Nephron progenitor cell (in vitro differentiated cells): Measurements from ENCODE around the gene CAV1.
A peak's percentile ranks its signal among the peaks of the same experiment; 100 is the strongest.

Experiments
- DNase-seq: peaks from one replicate; pipeline ENCODE4 v3.0.0; 2021
- H3K27ac Mint-ChIP-seq: 2 replicates; pipeline ENCODE4 v1.8.0; 2021; ENCODE audit warnings: mild to moderate bottlenecking, moderate library complexity, mixed read lengths
- H3K27me3 Mint-ChIP-seq: 2 replicates; pipeline ENCODE4 v1.8.0; 2021; ENCODE audit warnings: mild to moderate bottlenecking, low read depth, mixed read lengths; ENCODE audit not compliant: poor library complexity
- H3K36me3 Mint-ChIP-seq: 2 replicates; pipeline ENCODE4 v1.8.0; 2021; ENCODE audit warnings: low read depth, mixed read lengths
- H3K4me1 Mint-ChIP-seq: 2 replicates; pipeline ENCODE4 v1.8.0; 2021; ENCODE audit warnings: mixed read lengths
- H3K4me3 Mint-ChIP-seq: 2 replicates; pipeline ENCODE4 v1.8.0; 2021; ENCODE audit warnings: mild to moderate bottlenecking, moderate library complexity, mixed read lengths
- H3K9me3 Mint-ChIP-seq: 2 replicates; pipeline ENCODE4 v1.8.0; 2021; ENCODE audit warnings: mild to moderate bottlenecking, moderate library complexity, mixed read lengths
- CTCF ChIP-seq: fragments of 200-600 bp; sonication (generic); IDR thresholded peaks from 2 replicates; pipeline ENCODE4 v1.5.0; 2021; ENCODE audit warnings: antibody characterized with exemption

The CAV1 gene

GRCh38 chr7:116525913-116526861 lies 1.4 kb downstream of the CAV1 start:
- peaks cover 74% of the 10 kb centered on the region for H3K27me3 Mint-ChIP-seq
- H3K4me3 Mint-ChIP-seq, result peak overlapping the region; percentile 87
- no peaks in the 10 kb centered on the region for H3K9me3 Mint-ChIP-seq
- no peak overlapping the region for H3K27ac Mint-ChIP-seq
- peak; percentile 84 for DNase-seq
- peaks cover 20% of the 10 kb centered on the region for H3K4me1 Mint-ChIP-seq
- no peaks in the 10 kb centered on the region for H3K36me3 Mint-ChIP-seq
- TF ChIP-seq CTCF, result peak; percentile 58

GRCh38 chr7:116526897-116527296 lies 2.1 kb downstream of the CAV1 start:
- Mint-ChIP-seq H3K27ac (no peak overlapping the region), H3K4me3 (peak overlapping the region; percentile 84), H3K27me3 (peaks cover 69% of the 10 kb centered on the region), H3K36me3 (no peaks in the 10 kb centered on the region), H3K9me3 (no peaks in the 10 kb centered on the region), H3K4me1 (peaks cover 20% of the 10 kb centered on the region)
- DNase-seq, result no peak
- no peak for TF ChIP-seq CTCF

GRCh38 chr7:116527521-116527920 lies 2.7 kb downstream of the CAV1 start:
- Mint-ChIP-seq H3K27ac (peak overlapping the region; percentile 44), H3K27me3 (peaks cover 63% of the 10 kb centered on the region)

GRCh38 chr7:116528008-116528789 lies 3.4 kb downstream of the CAV1 start:
- H3K27me3 Mint-ChIP-seq, result peaks cover 56% of the 10 kb centered on the region

More at GRCh38 chr7:116527521-116527920, 2.7 kb downstream of the CAV1 start:
- DNase-seq, result no peak
- Mint-ChIP-seq H3K36me3 (no peaks in the 10 kb centered on the region), H3K4me1 (peaks cover 20% of the 10 kb centered on the region), H3K9me3 (no peaks in the 10 kb centered on the region), H3K4me3 (no peak overlapping the region)
- no peak for TF ChIP-seq CTCF

DNA sequence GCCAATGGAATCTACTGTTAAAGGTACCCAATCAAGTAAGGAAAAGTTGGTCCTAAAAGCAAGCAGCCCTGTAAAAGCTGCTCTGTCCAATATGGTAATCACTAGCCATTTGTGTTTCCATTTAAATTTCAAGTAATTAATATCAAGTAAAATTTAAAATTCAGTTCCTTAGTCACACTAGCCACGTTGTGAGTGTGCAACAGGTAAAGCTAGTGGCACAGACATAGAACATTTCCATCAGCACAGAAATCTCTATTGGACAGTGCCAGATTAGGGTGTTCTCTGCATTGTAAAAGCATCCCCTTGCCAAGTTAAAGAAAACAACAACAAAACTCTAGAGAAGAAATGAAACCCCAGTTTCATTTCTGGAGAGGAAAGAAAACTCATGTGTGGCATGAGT lies 4.4 kb downstream of the CAV1 start:
- no peaks in the 10 kb centered on the region for H3K9me3 Mint-ChIP-seq
- H3K27ac Mint-ChIP-seq, result no peak overlapping the region
- no peak for DNase-seq
- H3K4me3 Mint-ChIP-seq, result no peak overlapping the region
- TF ChIP-seq CTCF, result no peak
- peaks cover 46% of the 10 kb centered on the region for H3K27me3 Mint-ChIP-seq
- no peaks in the 10 kb centered on the region for H3K36me3 Mint-ChIP-seq
- H3K4me1 Mint-ChIP-seq, result peaks cover 20% of the 10 kb centered on the region

More at GRCh38 chr7:116528008-116528789, 3.4 kb downstream of the CAV1 start:
- H3K27ac Mint-ChIP-seq, result no peak overlapping the region
- no peak overlapping the region for H3K4me3 Mint-ChIP-seq
- no peaks in the 10 kb centered on the region for H3K9me3 Mint-ChIP-seq
- no peak for TF ChIP-seq CTCF
- no peak for DNase-seq
- H3K4me1 Mint-ChIP-seq, result peaks cover 20% of the 10 kb centered on the region
- H3K36me3 Mint-ChIP-seq, result no peaks in the 10 kb centered on the region
